ENCODE results near the gene TRPV2. TPM values are rescaled to one million over a fixed set of nuclear protein-coding genes. Genes with fewer than 3 reads are reported as not detected.
A peak's percentile ranks its signal among the peaks of the same experiment; 100 is the strongest.
"Not testable (repeated sequence)": the region's sequence is repeated elsewhere in the genome, so short reads cannot be mapped to it uniquely, and the experiment has no call there.

TRPV2 gene
- total RNA-seq, 1 experiment from 2014 or later, result 1.0 TPM

DNA sequence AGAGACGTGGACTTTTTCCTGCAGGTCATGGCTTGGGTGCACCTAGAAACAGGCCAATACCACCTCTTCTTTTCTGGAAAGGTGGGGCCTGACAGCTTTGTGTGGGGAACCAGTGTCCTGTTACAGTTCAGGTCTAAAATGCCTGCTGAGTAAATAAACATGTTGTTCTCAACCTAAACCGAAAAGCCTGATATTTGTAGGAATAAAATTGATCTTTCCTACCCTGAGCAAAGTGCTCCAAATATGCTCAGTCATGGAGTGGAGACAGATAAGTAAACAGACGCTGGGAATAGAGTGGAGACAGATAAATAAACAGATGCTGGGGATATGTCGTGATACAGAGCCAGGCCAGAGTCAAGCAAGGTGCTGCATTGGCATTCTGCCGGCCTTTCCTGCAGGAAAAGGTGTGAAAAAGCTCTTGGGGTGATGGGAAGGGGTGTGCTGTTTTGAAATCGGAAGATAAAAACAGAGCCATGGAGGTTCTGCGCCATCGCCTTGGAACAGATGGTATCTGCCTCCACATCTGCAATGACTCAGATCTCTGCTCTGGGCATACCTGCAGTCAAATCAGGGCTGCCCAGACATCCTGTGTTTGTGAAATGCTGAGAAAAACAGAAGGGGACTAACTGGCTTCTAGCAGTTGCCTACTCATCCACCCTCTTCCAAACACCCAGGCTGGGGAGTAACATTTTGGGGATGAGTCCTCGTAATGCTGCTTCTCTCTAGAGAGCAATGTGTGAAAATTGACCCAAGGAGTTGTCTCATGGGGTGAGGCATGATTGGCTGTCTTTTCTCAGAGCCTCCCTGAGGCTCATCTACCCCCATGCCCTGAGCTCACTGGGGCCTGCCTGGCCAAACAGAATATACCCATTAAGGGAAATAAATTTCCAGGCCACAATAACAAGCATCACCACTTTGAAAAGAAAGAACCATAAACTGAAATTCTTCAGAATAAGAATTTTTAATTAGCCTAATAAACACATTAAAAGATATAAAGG, 16.8 kb upstream of the TRPV2 start:
- no peak overlapping the region for H2BK20ac ChIP-seq (ENCODE audit: low read depth, low read length, poor library complexity, severe bottlenecking)
- no peak overlapping the region for H3K27ac ChIP-seq (ENCODE audit: insufficient read length, low read depth, low read length)
- no peak overlapping the region for H3K56ac ChIP-seq (ENCODE audit: insufficient read length, low read depth, low read length)
- no peak overlapping the region for H3K14ac ChIP-seq (ENCODE audit: insufficient read depth, low read length)
- DNase-seq, result no peak
- H3K23me2 ChIP-seq (ENCODE audit: insufficient read length, low read depth, low read length, poor library complexity, severe bottlenecking), result no peaks in the 10 kb centered on the region
- no peaks in the 10 kb centered on the region for H3K9me3 ChIP-seq (ENCODE audit: control insufficient read depth, low read depth, low read length)
- no peak overlapping the region for H3K18ac ChIP-seq (ENCODE audit: insufficient read length, low read depth, low read length)
- no peak overlapping the region for H3K4me2 ChIP-seq (ENCODE audit: insufficient read depth, insufficient read length, low read length)
- peak overlapping the region; percentile 35 to 94 (median 50); a peak in 6 of 7 replicates for H3K27ac Mint-ChIP-seq
- H2AFZ ChIP-seq (ENCODE audit: low read length), result peak overlapping the region; percentile 40
- no peaks in the 10 kb centered on the region for H3K79me1 ChIP-seq (ENCODE audit: insufficient read depth, low read depth, low read length, poor library complexity, severe bottlenecking)
- no peak overlapping the region for H3K23ac ChIP-seq (ENCODE audit: insufficient read length, low read depth, low read length)
- H3K4ac ChIP-seq (ENCODE audit: low read depth, low read length), result no peak overlapping the region; the same call in 1 of the 2 replicates
- peaks cover 0 to 1% (median 0%) of the 10 kb centered on the region in 3 experiments; a peak in 1 of 7 replicates for H3K36me3 Mint-ChIP-seq (ENCODE audit: insufficient read depth in 1 of 3, low read depth in 3 of 3)
- peak overlapping the region in 1 of 2 experiments; percentile 10; a peak in 2 of 5 replicates for H3K4me3 Mint-ChIP-seq
- no peaks in the 10 kb centered on the region for H3K4me1 ChIP-seq (ENCODE audit: insufficient read depth, low read length)
- no peak overlapping the region for H2BK12ac ChIP-seq (ENCODE audit: insufficient read length, low read depth, low read length)
- no peaks in the 10 kb centered on the region for H3K27me3 ChIP-seq (ENCODE audit: insufficient read depth, low read length)
- TF ChIP-seq, protein P1, sequence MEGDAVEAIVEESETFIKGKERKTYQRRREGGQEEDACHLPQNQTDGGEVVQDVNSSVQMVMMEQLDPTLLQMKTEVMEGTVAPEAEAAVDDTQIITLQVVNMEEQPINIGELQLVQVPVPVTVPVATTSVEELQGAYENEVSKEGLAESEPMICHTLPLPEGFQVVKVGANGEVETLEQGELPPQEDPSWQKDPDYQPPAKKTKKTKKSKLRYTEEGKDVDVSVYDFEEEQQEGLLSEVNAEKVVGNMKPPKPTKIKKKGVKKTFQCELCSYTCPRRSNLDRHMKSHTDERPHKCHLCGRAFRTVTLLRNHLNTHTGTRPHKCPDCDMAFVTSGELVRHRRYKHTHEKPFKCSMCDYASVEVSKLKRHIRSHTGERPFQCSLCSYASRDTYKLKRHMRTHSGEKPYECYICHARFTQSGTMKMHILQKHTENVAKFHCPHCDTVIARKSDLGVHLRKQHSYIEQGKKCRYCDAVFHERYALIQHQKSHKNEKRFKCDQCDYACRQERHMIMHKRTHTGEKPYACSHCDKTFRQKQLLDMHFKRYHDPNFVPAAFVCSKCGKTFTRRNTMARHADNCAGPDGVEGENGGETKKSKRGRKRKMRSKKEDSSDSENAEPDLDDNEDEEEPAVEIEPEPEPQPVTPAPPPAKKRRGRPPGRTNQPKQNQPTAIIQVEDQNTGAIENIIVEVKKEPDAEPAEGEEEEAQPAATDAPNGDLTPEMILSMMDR (conservative IDR thresholded peaks at IDR 0.05), result no peak
- H4K91ac ChIP-seq (ENCODE audit: insufficient read length, low read depth, low read length), result no peak overlapping the region
- H3K9ac ChIP-seq (ENCODE audit: extremely low read depth, insufficient read length, low read length), result no peak overlapping the region
- H2AK5ac ChIP-seq (ENCODE audit: insufficient read length, low read length), result no peak overlapping the region
- H3T11ph ChIP-seq (ENCODE audit: low read length), result no peak overlapping the region
- no peak overlapping the region for H2BK5ac ChIP-seq (ENCODE audit: insufficient read length, low read length)
- peaks cover 12 to 21% of the 10 kb centered on the region in 2 experiments for H3K4me1 Mint-ChIP-seq
- H4K8ac ChIP-seq (replicated peaks; ENCODE audit: insufficient read length, low read depth, low read length), result no peak overlapping the region
- no peaks in the 10 kb centered on the region for H3K79me2 ChIP-seq (ENCODE audit: insufficient read depth, low read length)
- H4K20me1 ChIP-seq (ENCODE audit: control insufficient read depth, insufficient read depth, insufficient read length), result no peaks in the 10 kb centered on the region
- H2BK15ac ChIP-seq (ENCODE audit: low read depth, low read length), result no peak overlapping the region
- H2BK120ac ChIP-seq (ENCODE audit: low read depth, low read length, poor library complexity, severe bottlenecking), result no peak overlapping the region
- H3K27me3 Mint-ChIP-seq (ENCODE audit: low read depth), result no peaks in the 10 kb centered on the region
- H4K5ac ChIP-seq (ENCODE audit: insufficient read length, low read depth, low read length), result no peak overlapping the region
- WGBS (ENCODE audit: extremely low coverage, insufficient read length, low lambda C conversion rate), result no CpG with 5 or more reads among the region's 9 CpGs
- no peaks in the 10 kb centered on the region for H3K9me3 Mint-ChIP-seq

DNA sequence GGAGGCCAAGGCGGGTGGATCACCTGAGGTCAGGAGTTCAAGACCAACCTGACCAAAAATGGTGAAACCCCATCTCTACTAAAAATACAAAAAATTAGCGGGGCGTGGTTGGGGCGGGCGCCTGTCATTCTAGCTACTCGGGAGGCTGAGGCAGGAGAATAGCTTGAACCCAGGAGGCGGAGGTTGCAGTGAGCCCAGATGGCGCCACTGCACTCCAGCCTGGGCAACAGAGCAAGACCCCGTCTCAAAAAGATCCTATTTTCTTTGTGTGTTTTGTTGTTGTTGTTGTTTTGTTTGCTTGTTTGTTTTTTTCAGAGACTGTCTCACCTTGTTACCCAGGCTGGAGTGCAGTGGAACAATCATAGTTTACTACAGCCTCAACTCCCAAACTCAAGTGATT, 11.5 kb upstream of the TRPV2 start:
- H3K27me3 Mint-ChIP-seq (ENCODE audit: low read depth); H3K18ac ChIP-seq (ENCODE audit: insufficient read length, low read depth, low read length); H3K14ac ChIP-seq (ENCODE audit: insufficient read depth, low read length); H4K20me1 ChIP-seq (ENCODE audit: control insufficient read depth, insufficient read depth, insufficient read length); H3K23me2 ChIP-seq (ENCODE audit: insufficient read length, low read depth, low read length, poor library complexity, severe bottlenecking); H3K4me2 ChIP-seq (ENCODE audit: insufficient read depth, insufficient read length, low read length); H3K4me3 Mint-ChIP-seq; H3K36me3 Mint-ChIP-seq (ENCODE audit: insufficient read depth in 1 of 3, low read depth in 3 of 3); H3K4me1 ChIP-seq (ENCODE audit: insufficient read depth, low read length); H4K8ac ChIP-seq (replicated peaks; ENCODE audit: insufficient read length, low read depth, low read length); H3K27ac Mint-ChIP-seq; H3K9me3 ChIP-seq (ENCODE audit: control insufficient read depth, low read depth, low read length); H3K9ac ChIP-seq (ENCODE audit: extremely low read depth, insufficient read length, low read length); H3K9me3 Mint-ChIP-seq; H2BK20ac ChIP-seq (ENCODE audit: low read depth, low read length, poor library complexity, severe bottlenecking); H2BK120ac ChIP-seq (ENCODE audit: low read depth, low read length, poor library complexity, severe bottlenecking); H3K23ac ChIP-seq (ENCODE audit: insufficient read length, low read depth, low read length); H3K79me2 ChIP-seq (ENCODE audit: insufficient read depth, low read length); H3K79me1 ChIP-seq (ENCODE audit: insufficient read depth, low read depth, low read length, poor library complexity, severe bottlenecking); H3K27ac ChIP-seq (ENCODE audit: insufficient read length, low read depth, low read length); H3T11ph ChIP-seq (ENCODE audit: low read length); H3K4ac ChIP-seq (ENCODE audit: low read depth, low read length); H2BK5ac ChIP-seq (ENCODE audit: insufficient read length, low read length); H2AK5ac ChIP-seq (ENCODE audit: insufficient read length, low read length); H3K27me3 ChIP-seq (ENCODE audit: insufficient read depth, low read length); H4K91ac ChIP-seq (ENCODE audit: insufficient read length, low read depth, low read length); H3K56ac ChIP-seq (ENCODE audit: insufficient read length, low read depth, low read length); H2BK15ac ChIP-seq (ENCODE audit: low read depth, low read length); DNase-seq; H2BK12ac ChIP-seq (ENCODE audit: insufficient read length, low read depth, low read length); H2AFZ ChIP-seq (ENCODE audit: low read length); H4K5ac ChIP-seq (ENCODE audit: insufficient read length, low read depth, low read length): not testable (repeated sequence)
- WGBS (ENCODE audit: extremely low coverage, insufficient read length, low lambda C conversion rate), result no CpG with 5 or more reads among the region's 9 CpGs
- H3K4me1 Mint-ChIP-seq, result peaks cover 5 to 15% of the 10 kb centered on the region in 2 experiments
